Measurements from ENCODE around the gene ERBB4.
A peak's percentile ranks its signal among the peaks of the same experiment; 100 is the strongest.

The ERBB4 gene

GRCh38 chr2:211822686-211823335, 715.8 kb downstream of the ERBB4 start:
- DNase-seq (ENCODE audit: low spot score): no peak

GRCh38 chr2:211816754-211817153, 721.8 kb downstream of the ERBB4 start:
- DNase-seq (ENCODE audit: low spot score): no peak

DNA sequence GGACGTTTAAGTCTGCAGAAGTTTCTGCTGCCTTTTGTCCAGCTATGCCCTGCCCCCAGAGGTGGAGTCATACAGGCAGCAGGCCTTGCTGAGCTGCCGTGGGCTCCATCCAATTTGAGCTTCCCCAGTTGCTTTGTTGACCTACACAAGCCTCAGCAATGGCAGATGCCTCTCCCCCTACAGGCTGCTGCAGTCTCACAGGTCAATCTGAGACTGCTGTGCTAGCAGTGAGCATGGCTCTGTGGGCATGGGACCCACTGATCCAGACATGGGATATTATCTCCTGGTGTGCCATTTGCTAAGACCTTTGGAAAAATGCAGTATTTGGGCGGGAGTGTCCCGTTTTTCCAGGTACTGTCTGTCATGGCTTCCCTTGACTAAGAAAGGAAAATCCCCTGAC, 726.0 kb downstream of the ERBB4 start:
- DNase-seq (ENCODE audit: low spot score): no peak

DNA sequence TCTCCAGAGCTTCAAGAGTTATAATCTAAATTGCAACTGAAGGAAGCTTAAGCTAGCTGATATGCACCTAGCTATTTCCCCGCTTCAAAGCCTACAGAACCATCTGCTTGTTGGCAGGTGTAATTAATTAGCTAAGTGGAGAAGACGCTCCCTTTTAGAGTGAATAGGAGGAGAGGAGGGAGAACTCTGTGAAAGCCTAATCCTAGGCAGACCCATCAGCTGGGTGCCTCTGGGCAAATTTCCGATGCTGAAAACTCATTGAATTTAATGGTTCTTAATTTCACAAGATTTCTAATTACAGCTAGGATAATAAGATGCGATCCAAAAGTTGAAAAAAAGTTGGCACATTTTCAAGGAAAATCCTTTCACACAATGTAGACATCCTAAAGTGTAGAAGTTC, 735.9 kb downstream of the ERBB4 start:
- no peak for DNase-seq (ENCODE audit: low spot score)

DNA sequence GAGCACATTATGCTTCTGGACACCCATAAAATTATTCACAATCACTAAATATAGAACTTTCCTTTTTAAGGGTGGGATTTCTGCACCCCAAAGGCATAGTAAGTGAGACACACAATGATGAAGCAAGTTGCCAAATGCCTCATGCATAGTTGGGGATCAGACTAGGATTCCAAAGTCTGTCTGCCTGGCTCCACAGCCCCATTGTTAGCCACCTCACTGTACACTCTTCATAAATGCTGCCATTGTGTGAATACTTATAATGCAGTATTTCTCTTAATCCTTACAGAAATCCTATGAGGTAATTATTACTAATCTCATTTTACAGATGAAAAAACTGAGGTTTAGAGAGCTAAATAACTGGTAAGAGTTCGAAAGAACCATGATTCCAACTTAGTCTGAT, 738.6 kb downstream of the ERBB4 start:
- no peak for DNase-seq (ENCODE audit: low spot score)

GRCh38 chr2:211798868-211799267, 739.7 kb downstream of the ERBB4 start:
- no peak for DNase-seq (ENCODE audit: low spot score)

DNA sequence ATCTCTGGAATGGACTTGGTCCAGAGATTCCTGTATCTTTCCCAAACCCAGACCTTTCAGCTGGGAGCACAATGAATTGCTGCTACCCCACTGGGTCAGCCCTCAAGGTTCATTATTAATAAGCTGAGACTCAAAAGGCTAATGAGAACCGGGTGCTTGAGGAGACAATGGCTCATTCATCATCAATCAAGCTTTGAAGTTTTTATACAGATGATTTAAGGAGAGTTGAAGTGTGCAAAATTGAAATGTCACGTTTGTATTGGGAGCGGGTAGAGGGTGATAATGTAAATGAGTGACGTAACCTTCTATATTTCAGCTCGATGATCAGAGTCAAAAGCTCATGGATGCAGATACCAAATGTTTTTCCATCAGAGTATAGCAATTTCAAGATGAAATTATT, 744.9 kb downstream of the ERBB4 start:
- DNase-seq (ENCODE audit: low spot score): no peak

DNA sequence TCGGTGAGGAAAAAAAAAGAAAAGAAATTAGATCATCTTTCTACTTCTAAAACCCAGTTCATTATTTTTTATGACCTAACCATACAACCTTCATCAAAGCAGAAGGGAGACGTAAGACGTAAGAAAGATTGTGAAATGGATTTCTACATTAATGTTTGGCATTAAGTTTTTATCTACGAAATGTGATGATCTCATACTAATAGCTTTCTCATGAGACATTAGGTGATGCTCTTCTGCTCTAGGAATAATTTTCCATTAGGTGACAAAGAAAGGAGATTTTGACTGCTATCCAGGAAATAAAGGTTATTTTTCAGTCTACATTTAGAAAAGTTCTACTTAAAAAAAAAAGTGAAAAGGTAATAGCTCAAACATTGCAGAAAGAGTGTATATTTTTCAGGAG, 748.6 kb downstream of the ERBB4 start:
- DNase-seq (ENCODE audit: low spot score): no peak

DNA sequence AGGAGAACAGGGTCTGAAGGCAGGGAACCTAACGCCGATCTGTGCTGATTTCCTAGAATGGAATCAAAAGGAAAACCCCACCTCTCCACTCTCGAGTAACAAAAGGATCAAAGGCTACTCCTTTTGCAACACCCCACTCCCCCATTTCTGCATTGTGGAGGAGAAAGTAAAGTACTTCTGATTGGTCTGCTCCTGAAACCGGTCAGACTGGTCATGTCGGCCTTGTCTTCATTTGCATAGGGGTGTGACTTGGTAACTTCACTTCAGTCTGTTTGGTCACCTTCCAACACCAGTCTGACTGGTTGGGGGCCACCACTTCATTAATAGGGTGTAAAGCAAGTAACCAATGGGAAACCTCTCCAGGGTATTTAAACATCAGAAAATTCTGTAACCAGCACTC, 771.9 kb downstream of the ERBB4 start:
- DNase-seq (ENCODE audit: low spot score): no peak

DNA sequence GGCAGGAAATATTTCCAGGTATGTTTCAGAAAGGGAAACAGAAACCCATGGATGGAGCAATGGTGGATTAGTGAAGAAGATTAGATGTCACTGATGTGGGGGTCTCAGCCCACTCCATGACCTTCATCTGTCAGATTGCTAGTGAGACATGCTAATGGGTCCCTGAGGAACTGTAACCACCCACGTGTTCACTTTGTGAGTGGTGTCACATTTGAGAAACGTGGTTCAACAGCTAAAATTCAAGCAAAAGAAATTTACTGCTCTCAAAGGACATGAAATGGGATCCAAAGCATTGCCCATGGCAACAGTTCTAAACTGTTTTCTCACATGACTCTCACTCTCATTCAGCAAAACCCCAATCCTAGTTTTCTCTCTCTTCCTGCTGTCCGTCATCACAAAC, 776.1 kb downstream of the ERBB4 start:
- no peak for DNase-seq (ENCODE audit: low spot score)

DNA sequence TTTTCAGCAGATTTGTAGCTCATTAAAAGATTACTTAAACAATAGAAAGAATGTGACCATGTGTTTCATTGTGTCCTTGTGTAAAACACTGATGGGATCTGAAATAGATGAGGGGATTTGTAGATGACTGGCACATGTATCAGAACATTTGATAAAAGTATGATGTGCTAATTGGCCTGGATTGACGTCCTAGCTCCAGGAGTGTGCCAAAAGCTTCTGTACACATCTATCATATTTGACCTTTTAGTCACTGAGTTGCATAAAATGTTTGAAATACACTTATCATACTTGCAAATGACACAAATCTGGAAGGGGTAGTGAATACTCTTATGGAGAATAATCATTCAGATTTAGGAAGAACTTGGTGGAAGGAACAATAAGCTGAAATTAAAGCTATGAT, 778.5 kb downstream of the ERBB4 start:
- no peak for DNase-seq (ENCODE audit: low spot score)

DNA sequence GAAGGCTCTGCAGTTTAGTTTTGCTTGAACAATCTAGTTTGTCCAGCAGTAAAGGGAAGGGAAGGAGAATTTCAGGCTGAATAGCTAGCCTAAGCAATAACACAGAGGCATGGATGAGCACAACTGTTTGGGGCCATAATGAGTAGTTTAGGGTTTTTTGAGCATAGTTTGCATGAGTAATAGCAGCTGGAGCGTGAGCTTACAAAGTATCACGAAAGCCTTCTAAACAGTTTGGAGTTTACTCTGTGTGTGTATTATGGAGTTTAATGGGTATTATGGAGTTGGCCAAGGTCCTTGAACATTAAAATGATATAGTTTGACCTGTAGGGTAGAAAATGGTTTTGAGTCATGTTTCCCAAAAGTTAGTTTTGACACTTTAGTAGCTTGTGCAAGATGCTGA, 782.3 kb downstream of the ERBB4 start:
- DNase-seq (ENCODE audit: low spot score): no peak

- DNase-seq (ENCODE audit: low spot score): no peak
These were observed 783.4 kb downstream of the ERBB4 start for GRCh38 chr2:211755187-211755586.

GRCh38 chr2:211751848-211752247, 786.8 kb downstream of the ERBB4 start:
- no peak for DNase-seq (ENCODE audit: low spot score)

GRCh38 chr2:211748339-211748738, 790.3 kb downstream of the ERBB4 start:
- DNase-seq (ENCODE audit: low spot score): no peak

DNA sequence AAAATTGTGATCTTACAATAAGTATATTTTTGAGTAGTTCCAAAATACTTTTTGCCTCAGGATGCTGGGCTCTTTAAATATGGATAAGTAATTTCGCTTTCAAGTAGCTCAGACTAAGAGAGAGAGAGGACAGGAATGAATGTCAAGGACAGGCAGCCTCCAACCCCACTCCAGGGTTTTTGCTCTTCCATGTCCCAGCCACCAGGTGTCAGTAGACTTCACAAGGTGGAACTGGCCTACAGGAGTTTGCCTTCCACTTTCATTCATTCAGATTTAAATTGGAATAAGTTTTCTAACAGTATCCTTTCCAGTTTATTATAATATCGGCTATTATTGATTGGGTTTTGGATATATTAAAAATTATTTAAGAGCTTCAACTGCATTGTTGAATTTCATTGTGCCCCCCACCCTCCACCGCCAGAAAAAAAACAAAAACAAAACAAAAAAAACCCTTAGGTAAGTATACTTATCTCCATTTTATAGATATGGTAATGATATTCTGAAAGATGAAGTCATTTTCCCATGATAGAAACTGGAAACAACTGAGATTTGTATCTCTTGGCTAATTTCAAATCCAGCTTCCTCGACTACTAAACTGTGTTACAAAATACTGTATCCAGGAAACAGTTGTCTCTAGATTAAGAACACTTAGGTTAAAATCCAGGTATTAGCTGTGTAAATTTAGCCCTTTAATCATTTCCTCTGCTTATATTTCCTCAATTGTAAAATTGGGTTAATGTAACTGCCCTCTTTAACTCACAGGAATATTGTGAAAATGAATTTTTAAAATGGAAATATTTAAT, 793.1 kb downstream of the ERBB4 start:
- peak; percentile 1 for DNase-seq (ENCODE audit: low spot score)

DNA sequence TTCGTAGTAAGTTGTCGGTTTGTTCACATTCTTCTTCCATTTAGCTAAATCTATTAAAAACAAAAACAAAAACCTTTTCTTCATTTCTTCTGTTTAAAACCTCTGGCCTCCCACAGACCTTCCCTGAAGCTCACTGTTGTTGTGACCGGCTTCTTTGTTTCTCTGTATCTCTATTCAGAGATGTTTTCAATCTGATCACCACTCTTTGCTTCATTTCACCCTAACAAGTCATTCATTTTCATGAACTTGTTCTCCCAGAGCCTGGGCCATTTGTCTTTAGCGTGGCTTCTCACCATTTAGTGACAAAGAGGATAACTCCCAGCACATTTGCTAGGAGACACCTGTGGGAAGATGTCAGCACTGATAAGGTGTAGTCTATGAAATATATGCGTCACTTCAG, 794.2 kb downstream of the ERBB4 start:
- no peak for DNase-seq (ENCODE audit: low spot score)

DNA sequence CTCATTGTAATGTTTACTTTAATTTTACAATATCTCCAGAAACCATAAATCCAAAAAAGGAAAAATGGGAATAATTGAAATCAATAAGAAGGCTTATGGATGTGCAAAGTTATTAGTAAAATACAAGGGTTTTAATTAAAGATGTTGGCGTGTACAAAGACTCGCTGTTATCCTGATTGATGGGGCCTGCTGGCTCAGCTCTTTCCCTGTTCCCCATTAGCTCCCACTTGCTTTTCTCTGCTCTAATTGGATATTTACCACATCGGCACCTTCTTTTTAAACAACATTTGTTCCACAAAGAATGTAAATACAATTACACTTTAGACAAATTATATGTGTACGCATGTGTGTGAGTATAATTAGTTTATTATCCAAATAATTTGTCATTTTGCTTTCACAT, 796.6 kb downstream of the ERBB4 start:
- no peak for DNase-seq (ENCODE audit: low spot score)

DNA sequence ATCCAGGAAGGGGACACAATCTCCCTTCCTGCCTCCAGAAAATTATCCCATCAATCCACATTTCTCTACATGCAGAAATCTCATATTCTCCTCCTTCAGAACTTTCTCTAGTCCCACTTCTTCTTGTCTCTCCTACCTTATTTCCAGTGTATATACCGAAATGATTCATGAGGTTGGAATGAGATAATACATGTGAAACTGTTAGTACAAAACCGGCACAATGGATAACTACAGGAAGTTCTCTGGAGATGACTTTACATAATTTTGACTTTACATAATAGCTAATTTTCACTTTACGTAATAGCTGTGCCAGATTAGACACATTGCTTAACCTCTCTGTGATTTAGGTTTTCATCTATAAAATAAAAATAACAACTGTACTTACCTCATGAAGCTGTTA, 801.3 kb downstream of the ERBB4 start:
- DNase-seq (ENCODE audit: low spot score): no peak

- no peak for DNase-seq (ENCODE audit: low spot score)
These were observed 808.4 kb downstream of the ERBB4 start for GRCh38 chr2:211730215-211730614.

- no peak for DNase-seq (ENCODE audit: low spot score)
These were observed 809.2 kb downstream of the ERBB4 start for GRCh38 chr2:211729433-211729832.

DNA sequence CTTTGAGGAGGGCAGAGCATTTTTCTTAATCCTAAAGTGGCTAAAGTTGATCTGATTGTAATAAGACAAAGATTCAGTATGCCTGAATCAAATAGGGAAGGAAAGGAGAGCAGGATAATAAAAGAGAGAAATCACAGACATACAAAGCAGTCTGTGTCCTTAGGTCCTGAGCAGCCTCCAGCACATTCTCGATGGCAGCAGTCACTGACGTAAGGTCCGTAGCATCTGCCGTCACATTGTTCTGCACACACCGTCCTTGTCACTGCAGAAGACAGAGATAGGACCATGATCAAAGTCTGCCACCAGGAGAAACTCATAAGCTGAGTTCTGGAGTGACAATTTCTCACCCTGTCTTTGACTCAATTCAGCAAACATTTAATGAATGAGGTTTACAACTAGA, 813.7 kb downstream of the ERBB4 start:
- DNase-seq (ENCODE audit: low spot score): no peak

DNA sequence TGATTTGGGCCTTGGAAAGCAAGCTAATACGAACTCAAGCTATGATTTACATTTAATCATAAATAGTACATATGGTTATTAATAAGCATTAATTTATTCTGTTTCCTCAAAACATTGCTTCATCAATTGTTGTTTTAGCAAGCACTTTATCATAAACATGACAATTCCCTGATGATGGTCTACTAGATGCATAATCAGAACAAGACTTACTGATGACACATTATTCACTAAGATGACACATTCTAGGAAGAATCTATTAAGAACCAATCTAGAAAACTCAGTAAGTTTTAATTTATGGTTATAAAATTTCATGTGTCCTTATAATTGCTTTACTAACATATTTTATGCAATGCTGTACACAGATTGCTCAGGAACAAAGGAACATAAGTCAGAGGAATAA, 815.2 kb downstream of the ERBB4 start:
- no peak for DNase-seq (ENCODE audit: low spot score)

DNA sequence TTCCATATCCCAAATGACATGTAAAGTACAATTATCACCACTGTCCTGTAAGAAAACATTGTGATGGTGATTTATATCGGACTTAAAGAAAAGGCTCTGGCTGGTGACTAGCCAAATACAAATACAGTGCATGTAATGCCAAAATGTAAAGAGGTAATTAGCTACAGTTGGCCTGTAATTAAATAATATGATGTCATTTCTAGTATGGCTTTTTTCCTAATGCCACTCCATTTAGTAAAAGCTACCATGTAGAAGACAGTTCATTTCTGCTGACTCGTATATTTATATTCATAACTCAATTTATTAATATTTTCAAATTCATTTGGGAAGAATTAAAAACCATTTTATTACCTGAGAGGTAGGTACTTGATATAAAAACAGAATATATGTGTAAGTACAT, 815.7 kb downstream of the ERBB4 start:
- DNase-seq (ENCODE audit: low spot score): no peak
